ENCODE results near the gene KCNT1.

DNA sequence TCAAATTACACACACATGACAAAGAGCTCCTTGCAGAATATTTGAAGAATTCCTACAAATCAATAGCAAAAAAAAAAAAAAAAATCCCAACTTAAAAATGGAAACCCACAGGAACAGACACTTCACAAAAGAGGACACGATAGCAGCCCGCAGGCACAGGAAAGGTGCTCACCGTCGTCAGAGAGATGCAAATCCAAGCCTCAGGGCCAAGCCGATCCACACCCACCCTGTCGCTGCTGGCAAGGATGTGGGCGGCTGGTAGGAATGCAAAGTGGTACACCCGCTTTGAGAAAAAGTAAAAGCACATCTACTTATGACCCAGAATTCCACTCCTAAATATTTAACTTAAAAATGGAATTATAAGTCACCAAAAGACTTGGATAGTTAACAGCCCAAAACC is 28.0 kb upstream of the KCNT1 start:
- TF ChIP-seq, protein P1, sequence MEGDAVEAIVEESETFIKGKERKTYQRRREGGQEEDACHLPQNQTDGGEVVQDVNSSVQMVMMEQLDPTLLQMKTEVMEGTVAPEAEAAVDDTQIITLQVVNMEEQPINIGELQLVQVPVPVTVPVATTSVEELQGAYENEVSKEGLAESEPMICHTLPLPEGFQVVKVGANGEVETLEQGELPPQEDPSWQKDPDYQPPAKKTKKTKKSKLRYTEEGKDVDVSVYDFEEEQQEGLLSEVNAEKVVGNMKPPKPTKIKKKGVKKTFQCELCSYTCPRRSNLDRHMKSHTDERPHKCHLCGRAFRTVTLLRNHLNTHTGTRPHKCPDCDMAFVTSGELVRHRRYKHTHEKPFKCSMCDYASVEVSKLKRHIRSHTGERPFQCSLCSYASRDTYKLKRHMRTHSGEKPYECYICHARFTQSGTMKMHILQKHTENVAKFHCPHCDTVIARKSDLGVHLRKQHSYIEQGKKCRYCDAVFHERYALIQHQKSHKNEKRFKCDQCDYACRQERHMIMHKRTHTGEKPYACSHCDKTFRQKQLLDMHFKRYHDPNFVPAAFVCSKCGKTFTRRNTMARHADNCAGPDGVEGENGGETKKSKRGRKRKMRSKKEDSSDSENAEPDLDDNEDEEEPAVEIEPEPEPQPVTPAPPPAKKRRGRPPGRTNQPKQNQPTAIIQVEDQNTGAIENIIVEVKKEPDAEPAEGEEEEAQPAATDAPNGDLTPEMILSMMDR (IDR thresholded peaks at IDR 0.05): no peak
- TF ChIP-seq POLR2A (IDR thresholded peaks at IDR 0.05): no peak
